ENCODE data around the gene GJA1.

GJA1 gene

GRCh38 chr6:121492536-121492935 lies 57.1 kb downstream of the GJA1 start:
- no peak for DNase-seq

GRCh38 chr6:121497970-121498375 lies 62.5 kb downstream of the GJA1 start:
- DNase-seq = no peak

- no peak for DNase-seq
Observed at GRCh38 chr6:121498481-121499276, 63.2 kb downstream of the GJA1 start.

All from SHP77 (cell line).